IgD-negative memory B cell (primary cell): ENCODE data around the gene PEAK3. TPM values are rescaled to one million over a fixed set of nuclear protein-coding genes. Genes with fewer than 3 reads are reported as not detected.

Experiments used
- H3K27ac Mint-ChIP-seq, 3 donors: one replicate each; pipeline ENCODE4 v1.8.0; 2020 to 2022; ENCODE audit warnings: mild to moderate bottlenecking in 3 of 3, mixed read lengths in 3 of 3, moderate library complexity in 1 of 3
- H3K27me3 Mint-ChIP-seq: one replicate; pipeline ENCODE4 v1.8.0; 2021; ENCODE audit warnings: mixed read lengths
- H3K36me3 Mint-ChIP-seq: one replicate; pipeline ENCODE4 v1.8.0; 2020; ENCODE audit warnings: mild to moderate bottlenecking, mixed read lengths
- H3K4me1 Mint-ChIP-seq, 3 donors: one replicate each; pipeline ENCODE4 v1.8.0; 2020 to 2022; ENCODE audit warnings: mixed read lengths in 3 of 3, mild to moderate bottlenecking in 1 of 3
- H3K4me3 Mint-ChIP-seq, 4 donors: one replicate each; pipeline ENCODE4 v1.8.0; 2020 to 2022; ENCODE audit warnings: mild to moderate bottlenecking in 4 of 4, mixed read lengths in 4 of 4, moderate library complexity in 3 of 4
- H3K9me3 Mint-ChIP-seq, 3 donors: one replicate each; pipeline ENCODE4 v1.8.0; 2020 to 2021; ENCODE audit warnings: mixed read lengths in 3 of 3, mild to moderate bottlenecking in 1 of 3
- polyA plus RNA-seq: library from polyadenylated mRNA; unstranded; fragments of 300-500 nt; fragmentation: Illumina TruSeq; gene quantifications from one replicate; pipeline ENCODE4 v1.2.3, GENCODE V29; 2021

Gene PEAK3
- polyA plus RNA-seq, 1 donor from 2014 or later, result 0.26 TPM

- Mint-ChIP-seq H3K9me3 (no peaks in the 10 kb centered on the region), H3K27ac (peak overlapping the region in 2 of 3 donors; percentile 85 to 90), H3K4me3 (peak overlapping the region in 3 of 4 donors; percentile 57 to 84 (median 82)), H3K27me3 (peaks cover 12% of the 10 kb centered on the region), H3K36me3 (peaks cover 2% of the 10 kb centered on the region), H3K4me1 (peaks cover 12 to 23% (median 16%) of the 10 kb centered on the region in 3 donors)
Measured at GRCh38 chr19:2306281-2306806, 24.4 kb upstream of the PEAK3 start.

- peak overlapping the region in 3 of 4 donors; percentile 28 to 84 (median 82) for H3K4me3 Mint-ChIP-seq
- H3K27me3 Mint-ChIP-seq, result peaks cover 12% of the 10 kb centered on the region
- H3K36me3 Mint-ChIP-seq, result peaks cover 2% of the 10 kb centered on the region
- H3K4me1 Mint-ChIP-seq, result peaks cover 12 to 26% (median 18%) of the 10 kb centered on the region in 3 donors
- peak overlapping the region; percentile 69 to 90 (median 85) for H3K27ac Mint-ChIP-seq
- no peaks in the 10 kb centered on the region for H3K9me3 Mint-ChIP-seq
Measured at GRCh38 chr19:2305452-2306280, 23.7 kb upstream of the PEAK3 start.

DNA sequence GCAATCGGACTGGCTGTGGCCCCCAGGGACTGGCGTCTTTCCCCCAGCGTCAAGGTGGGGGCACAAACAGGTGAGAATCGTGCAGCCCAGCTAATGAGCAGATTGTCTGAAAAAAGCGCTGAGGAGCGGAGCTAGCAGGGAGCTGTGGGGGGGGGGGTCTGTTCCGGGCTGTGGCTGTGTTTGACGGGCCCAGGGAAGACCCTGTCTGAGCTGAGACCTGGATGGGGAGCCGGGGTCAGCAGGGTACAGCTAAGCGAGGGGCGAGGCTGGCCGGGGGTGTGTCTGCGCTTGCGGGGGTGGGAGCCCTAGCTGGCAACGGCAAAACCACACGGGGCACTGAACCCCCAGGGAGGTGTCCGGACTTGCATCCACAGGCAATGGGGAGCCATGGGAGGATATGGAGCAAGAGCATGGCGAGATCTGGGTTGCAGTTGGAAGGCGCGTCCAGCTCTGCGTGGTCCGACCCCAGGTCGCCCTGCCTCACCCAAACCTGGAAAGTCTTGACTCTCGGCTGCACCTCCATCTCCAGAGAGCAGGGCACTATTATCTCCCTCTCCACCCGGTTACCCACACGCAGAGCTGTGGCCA is 21.3 kb upstream of the PEAK3 start:
- H3K4me3 Mint-ChIP-seq, result peak overlapping the region; percentile 78 to 95 (median 82)
- H3K4me1 Mint-ChIP-seq, result peaks cover 12 to 24% (median 12%) of the 10 kb centered on the region in 3 donors
- peaks cover 5% of the 10 kb centered on the region for H3K27me3 Mint-ChIP-seq
- peak overlapping the region; percentile 87 to 94 (median 93) for H3K27ac Mint-ChIP-seq
- peaks cover 2% of the 10 kb centered on the region for H3K36me3 Mint-ChIP-seq
- no peaks in the 10 kb centered on the region for H3K9me3 Mint-ChIP-seq

- Mint-ChIP-seq H3K27ac (peak overlapping the region; percentile 87 to 94 (median 93)), H3K4me1 (peaks cover 11 to 24% (median 12%) of the 10 kb centered on the region in 3 donors), H3K4me3 (peak overlapping the region; percentile 78 to 95 (median 82)), H3K9me3 (no peaks in the 10 kb centered on the region), H3K27me3 (peaks cover 5% of the 10 kb centered on the region), H3K36me3 (peaks cover 2% of the 10 kb centered on the region)
Measured at GRCh38 chr19:2302319-2303210, 20.6 kb upstream of the PEAK3 start.

DNA sequence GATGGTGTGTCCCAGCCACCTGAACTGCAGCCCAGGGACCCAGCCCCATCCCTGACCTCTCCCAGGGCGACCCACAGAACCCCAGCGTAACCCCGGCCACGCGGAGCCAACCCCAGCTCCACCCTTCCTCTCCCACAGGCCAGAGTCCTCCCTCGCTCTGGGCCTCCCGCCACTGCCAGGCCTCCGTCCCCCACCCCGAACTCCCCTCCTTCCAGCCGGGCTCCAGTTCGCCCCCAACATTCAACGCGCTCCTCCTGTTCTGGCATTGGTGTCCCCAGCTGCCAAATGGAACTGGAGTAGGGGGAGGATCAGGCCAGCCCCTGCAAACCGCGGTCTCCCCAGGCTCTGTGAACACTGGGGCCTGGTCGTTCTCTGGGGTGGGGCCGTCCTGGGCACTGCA is 18.6 kb upstream of the PEAK3 start:
- Mint-ChIP-seq H3K4me3 (peak overlapping the region in 2 of 4 donors; percentile 51 to 63), H3K9me3 (no peaks in the 10 kb centered on the region), H3K36me3 (peaks cover 3% of the 10 kb centered on the region), H3K27me3 (peaks cover 2% of the 10 kb centered on the region), H3K4me1 (peaks cover 9 to 26% (median 12%) of the 10 kb centered on the region in 3 donors), H3K27ac (peak overlapping the region in 2 of 3 donors; percentile 85 to 87)

- Mint-ChIP-seq H3K4me3 (no peak overlapping the region), H3K27me3 (no peaks in the 10 kb centered on the region), H3K9me3 (no peaks in the 10 kb centered on the region), H3K27ac (peak overlapping the region in 2 of 3 donors; percentile 74 to 88), H3K36me3 (peaks cover 5% of the 10 kb centered on the region), H3K4me1 (peaks cover 10 to 21% (median 17%) of the 10 kb centered on the region in 3 donors)
Measured at GRCh38 chr19:2296141-2296540, 14.2 kb upstream of the PEAK3 start.

GRCh38 chr19:2294687-2295335 is 12.8 kb upstream of the PEAK3 start:
- peak overlapping the region; percentile 82 to 91 (median 90) for H3K27ac Mint-ChIP-seq
- H3K4me3 Mint-ChIP-seq, result peak overlapping the region in 2 of 4 donors; percentile 76 to 80
- H3K9me3 Mint-ChIP-seq, result no peaks in the 10 kb centered on the region
- peaks cover 5% of the 10 kb centered on the region for H3K36me3 Mint-ChIP-seq
- H3K27me3 Mint-ChIP-seq, result no peaks in the 10 kb centered on the region
- H3K4me1 Mint-ChIP-seq, result peaks cover 11 to 16% (median 16%) of the 10 kb centered on the region in 3 donors

DNA sequence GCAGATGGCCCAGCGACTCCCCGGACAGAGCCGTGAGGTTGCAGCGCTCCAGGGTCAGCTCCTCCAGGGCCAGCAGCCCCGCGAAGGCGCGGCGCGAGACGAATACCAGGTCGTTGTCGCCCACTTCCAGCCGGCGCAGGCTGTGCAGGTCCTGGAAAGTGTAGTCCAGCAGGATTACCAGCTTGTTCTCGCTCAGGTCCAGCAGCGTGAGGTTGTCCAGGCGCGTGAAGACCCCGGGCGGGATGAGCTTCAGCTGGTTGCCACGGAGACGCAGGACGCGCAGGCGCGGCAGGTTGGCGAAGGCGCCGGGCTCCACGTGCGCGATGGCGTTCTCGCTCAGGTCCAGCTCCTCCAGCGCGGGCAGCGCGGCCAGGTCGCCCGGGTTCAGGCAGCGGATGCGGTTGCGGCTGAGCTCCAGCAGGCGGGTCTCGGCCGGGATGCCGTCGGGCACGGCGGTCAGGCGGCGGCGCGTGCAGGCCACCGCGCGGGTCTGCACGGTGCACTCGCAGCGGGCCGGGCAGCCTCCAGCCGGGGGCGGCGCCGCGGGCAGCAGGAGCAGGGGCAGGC is 9.3 kb upstream of the PEAK3 start:
- H3K27ac Mint-ChIP-seq, result peak overlapping the region in 2 of 3 donors; percentile 84 to 92
- peaks cover 24 to 32% (median 31%) of the 10 kb centered on the region in 3 donors for H3K4me1 Mint-ChIP-seq
- peak overlapping the region; percentile 87 to 90 (median 89) for H3K4me3 Mint-ChIP-seq
- peaks cover 6% of the 10 kb centered on the region for H3K36me3 Mint-ChIP-seq
- H3K9me3 Mint-ChIP-seq, result no peaks in the 10 kb centered on the region
- H3K27me3 Mint-ChIP-seq, result peaks cover 3% of the 10 kb centered on the region

GRCh38 chr19:2290441-2291184 is 8.6 kb upstream of the PEAK3 start:
- Mint-ChIP-seq H3K27ac (peak overlapping the region in 2 of 3 donors; percentile 84 to 92), H3K4me1 (peaks cover 24 to 32% (median 28%) of the 10 kb centered on the region in 3 donors), H3K4me3 (peak overlapping the region; percentile 87 to 90 (median 89)), H3K36me3 (peaks cover 5% of the 10 kb centered on the region), H3K27me3 (peaks cover 3% of the 10 kb centered on the region), H3K9me3 (no peaks in the 10 kb centered on the region)

DNA sequence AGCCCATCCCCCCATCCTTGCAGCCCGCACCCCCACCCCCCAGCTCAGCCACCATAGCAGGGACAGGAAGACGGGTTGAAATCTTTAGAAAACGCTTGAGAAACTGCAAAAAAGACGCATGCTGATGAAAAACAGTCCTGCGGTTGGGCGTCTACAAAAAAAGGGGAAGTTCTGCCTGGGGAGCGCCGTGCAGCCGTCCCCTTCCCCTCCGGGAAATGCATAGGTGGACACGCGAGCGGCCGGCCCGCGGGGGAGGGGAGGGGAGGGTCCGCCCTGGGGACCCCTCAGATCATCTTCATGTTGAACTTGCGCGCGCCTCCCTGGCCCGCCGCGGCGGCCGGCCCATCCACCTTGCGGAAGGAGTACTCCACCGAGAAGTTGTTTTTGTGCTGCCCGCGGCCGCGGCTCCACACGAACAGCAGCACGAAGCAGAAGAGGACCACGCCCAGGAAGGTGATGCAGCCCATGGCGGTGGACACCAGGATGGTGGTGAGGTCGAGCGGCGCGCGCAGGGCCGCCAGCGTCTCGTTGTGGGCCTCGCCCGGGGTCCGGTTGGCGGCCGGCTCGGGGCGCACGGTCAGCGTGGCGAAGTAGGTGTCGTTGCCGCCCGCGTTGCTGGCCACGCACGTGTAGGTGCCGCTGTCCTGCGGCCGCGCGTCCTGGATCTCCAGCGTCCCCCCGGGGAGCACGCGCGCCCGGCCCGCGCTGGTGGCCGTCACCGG is 7.9 kb upstream of the PEAK3 start:
- peak overlapping the region; percentile 89 to 97 (median 91) for H3K4me3 Mint-ChIP-seq
- peaks cover 20 to 32% (median 24%) of the 10 kb centered on the region in 3 donors for H3K4me1 Mint-ChIP-seq
- H3K27ac Mint-ChIP-seq, result peak overlapping the region; percentile 88 to 94 (median 92)
- no peaks in the 10 kb centered on the region for H3K9me3 Mint-ChIP-seq
- H3K27me3 Mint-ChIP-seq, result peaks cover 3% of the 10 kb centered on the region
- peaks cover 3% of the 10 kb centered on the region for H3K36me3 Mint-ChIP-seq

GRCh38 chr19:2288818-2289713 is 7.1 kb upstream of the PEAK3 start:
- H3K9me3 Mint-ChIP-seq, result no peaks in the 10 kb centered on the region
- H3K27ac Mint-ChIP-seq, result peak overlapping the region; percentile 88 to 94 (median 92)
- H3K4me3 Mint-ChIP-seq, result peak overlapping the region; percentile 89 to 97 (median 91)
- peaks cover 3% of the 10 kb centered on the region for H3K27me3 Mint-ChIP-seq
- peaks cover 3% of the 10 kb centered on the region for H3K36me3 Mint-ChIP-seq
- H3K4me1 Mint-ChIP-seq, result peaks cover 17 to 30% (median 23%) of the 10 kb centered on the region in 3 donors
